ENCODE measurements around the gene RAB11FIP4.

DNA sequence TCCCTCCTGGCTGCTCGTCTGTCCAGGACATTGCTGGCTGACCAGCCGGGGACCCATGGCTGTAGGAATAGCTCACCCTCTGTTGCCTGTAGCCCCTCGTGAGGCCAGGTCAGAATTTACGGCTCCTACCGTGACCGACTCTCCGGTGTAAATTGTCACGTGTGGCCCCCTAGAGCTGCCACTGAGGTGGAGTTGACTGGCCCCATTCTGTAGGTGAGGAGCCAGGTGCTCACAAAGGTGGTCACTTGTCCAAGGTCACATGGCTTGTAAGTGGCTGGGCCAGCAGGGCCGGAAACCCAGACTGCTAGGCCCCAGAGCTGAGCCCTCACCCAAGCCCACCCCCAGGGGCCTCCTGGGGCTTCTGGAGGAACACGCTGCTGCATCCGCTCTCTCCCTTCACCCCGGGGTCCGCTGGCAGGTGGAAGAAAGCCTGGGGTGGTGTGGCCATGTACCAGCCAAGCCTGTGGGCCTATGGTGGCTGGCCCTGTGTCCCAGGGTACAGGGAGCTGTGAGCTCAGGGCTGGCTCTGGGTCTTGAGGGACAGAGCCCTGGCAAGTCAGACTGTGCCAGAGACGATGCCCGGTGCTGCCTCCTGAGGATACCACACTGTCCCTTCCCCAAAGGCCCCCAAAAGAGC is 120.7 kb downstream of the RAB11FIP4 start:
- TF ChIP-seq, protein P1, sequence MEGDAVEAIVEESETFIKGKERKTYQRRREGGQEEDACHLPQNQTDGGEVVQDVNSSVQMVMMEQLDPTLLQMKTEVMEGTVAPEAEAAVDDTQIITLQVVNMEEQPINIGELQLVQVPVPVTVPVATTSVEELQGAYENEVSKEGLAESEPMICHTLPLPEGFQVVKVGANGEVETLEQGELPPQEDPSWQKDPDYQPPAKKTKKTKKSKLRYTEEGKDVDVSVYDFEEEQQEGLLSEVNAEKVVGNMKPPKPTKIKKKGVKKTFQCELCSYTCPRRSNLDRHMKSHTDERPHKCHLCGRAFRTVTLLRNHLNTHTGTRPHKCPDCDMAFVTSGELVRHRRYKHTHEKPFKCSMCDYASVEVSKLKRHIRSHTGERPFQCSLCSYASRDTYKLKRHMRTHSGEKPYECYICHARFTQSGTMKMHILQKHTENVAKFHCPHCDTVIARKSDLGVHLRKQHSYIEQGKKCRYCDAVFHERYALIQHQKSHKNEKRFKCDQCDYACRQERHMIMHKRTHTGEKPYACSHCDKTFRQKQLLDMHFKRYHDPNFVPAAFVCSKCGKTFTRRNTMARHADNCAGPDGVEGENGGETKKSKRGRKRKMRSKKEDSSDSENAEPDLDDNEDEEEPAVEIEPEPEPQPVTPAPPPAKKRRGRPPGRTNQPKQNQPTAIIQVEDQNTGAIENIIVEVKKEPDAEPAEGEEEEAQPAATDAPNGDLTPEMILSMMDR (IDR thresholded peaks at IDR 0.05; ENCODE audit: borderline replicate concordance, extremely low read depth, low read length, poor library complexity, severe bottlenecking): no peak
- no peak for TF ChIP-seq EZH2 (IDR thresholded peaks at IDR 0.05; ENCODE audit: borderline replicate concordance, low read depth, low read length, severe bottlenecking)
